CD1c-positive myeloid dendritic cell (primary cell): ENCODE results near the gene RNPC3.
A peak's percentile ranks its signal among the peaks of the same experiment; 100 is the strongest.
"Not testable (repeated sequence)": the region's sequence is repeated elsewhere in the genome, so short reads cannot be mapped to it uniquely, and the experiment has no call there.

Experiments
- DNase-seq: peaks from one replicate; pipeline ENCODE4 v3.0.0-alpha.2; 2016; ENCODE audit errors: extremely low spot score

The RNPC3 gene

GRCh38 chr1:103560427-103560826, 34.9 kb downstream of the RNPC3 start:
- DNase-seq = no peak

GRCh38 chr1:103561124-103561523, 35.6 kb downstream of the RNPC3 start:
- not testable (repeated sequence) for DNase-seq

GRCh38 chr1:103561643-103562395, 36.3 kb downstream of the RNPC3 start:
- peak; percentile 49 for DNase-seq

- peak; percentile 7 for DNase-seq
These were observed 37.6 kb downstream of the RNPC3 start for GRCh38 chr1:103563056-103563455.

GRCh38 chr1:103569493-103569892, 44.0 kb downstream of the RNPC3 start:
- DNase-seq = no peak

- DNase-seq = not testable (repeated sequence)
These were observed 45.8 kb downstream of the RNPC3 start, which contains the start of gene AMY2B for GRCh38 chr1:103571289-103571688. Gene AMY2B, plus strand, starts transcription at chr1:103571589. Its CDS starts 14 bp downstream, at chr1:103571603.

GRCh38 chr1:103576065-103576464, 50.6 kb downstream of the RNPC3 start:
- DNase-seq = no peak

GRCh38 chr1:103576784-103577183, 51.3 kb downstream of the RNPC3 start:
- not testable (repeated sequence) for DNase-seq

GRCh38 chr1:103582464-103582863, 57.0 kb downstream of the RNPC3 start:
- no peak for DNase-seq

GRCh38 chr1:103583887-103584286, 58.4 kb downstream of the RNPC3 start:
- DNase-seq = no peak

- DNase-seq = no peak
These were observed 59.0 kb downstream of the RNPC3 start for GRCh38 chr1:103584537-103584936.

GRCh38 chr1:103602740-103603139, 77.2 kb downstream of the RNPC3 start:
- DNase-seq = not testable (repeated sequence)
